NCI-H82 (cell line): Measurements from ENCODE around the gene CDKL4.
"Not testable (repeated sequence)": the region's sequence is repeated elsewhere in the genome, so short reads cannot be mapped to it uniquely, and the experiment has no call there.

ENCODE experiments used
- DNase-seq: peaks from one replicate; lab custom pipeline; 2025; lab: John Stamatoyannopoulos, UW

CDKL4 gene

GRCh38 chr2:39178756-39179155 lies 65.0 kb downstream of the CDKL4 start:
- no peak for DNase-seq

- no peak for DNase-seq
Measured at GRCh38 chr2:39176997-39177396, 66.8 kb downstream of the CDKL4 start.

DNA sequence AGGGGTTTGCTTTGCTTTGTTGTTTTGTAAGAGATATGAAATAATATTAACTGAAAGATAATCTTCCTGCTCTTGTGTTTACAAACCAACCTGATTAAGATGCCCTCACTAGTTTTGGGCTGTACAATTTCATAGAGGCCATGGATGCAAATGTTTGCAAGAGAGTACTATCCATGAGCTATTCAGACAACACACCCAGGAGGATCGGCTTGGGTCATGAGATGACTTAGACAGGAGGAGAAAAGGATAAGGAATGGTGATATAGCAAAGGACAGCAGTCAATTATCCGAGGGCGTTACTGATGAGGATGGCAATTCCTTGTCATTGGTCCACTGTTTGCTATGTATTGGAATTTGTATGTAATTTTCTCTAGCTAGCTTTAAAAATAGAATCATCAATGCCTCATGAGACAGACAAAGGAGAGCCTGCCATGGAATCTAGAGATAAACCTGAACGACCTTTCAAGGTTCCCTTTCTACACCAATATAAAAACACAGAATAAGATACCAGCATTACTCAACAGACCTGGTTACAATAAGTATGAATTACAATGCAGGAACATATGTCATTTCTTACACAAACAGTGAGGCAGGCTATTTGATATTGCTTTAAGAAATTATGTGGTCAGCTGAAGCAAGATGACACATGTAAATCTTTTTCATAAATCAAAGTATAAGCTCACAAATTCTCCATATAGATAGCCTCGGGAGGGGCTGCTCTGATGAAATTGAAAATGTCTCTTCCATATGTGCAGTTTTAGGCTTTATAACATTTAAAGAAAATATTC lies 68.6 kb downstream of the CDKL4 start:
- no peak for DNase-seq

GRCh38 chr2:39174022-39174421 lies 69.7 kb downstream of the CDKL4 start:
- DNase-seq, result no peak

DNA sequence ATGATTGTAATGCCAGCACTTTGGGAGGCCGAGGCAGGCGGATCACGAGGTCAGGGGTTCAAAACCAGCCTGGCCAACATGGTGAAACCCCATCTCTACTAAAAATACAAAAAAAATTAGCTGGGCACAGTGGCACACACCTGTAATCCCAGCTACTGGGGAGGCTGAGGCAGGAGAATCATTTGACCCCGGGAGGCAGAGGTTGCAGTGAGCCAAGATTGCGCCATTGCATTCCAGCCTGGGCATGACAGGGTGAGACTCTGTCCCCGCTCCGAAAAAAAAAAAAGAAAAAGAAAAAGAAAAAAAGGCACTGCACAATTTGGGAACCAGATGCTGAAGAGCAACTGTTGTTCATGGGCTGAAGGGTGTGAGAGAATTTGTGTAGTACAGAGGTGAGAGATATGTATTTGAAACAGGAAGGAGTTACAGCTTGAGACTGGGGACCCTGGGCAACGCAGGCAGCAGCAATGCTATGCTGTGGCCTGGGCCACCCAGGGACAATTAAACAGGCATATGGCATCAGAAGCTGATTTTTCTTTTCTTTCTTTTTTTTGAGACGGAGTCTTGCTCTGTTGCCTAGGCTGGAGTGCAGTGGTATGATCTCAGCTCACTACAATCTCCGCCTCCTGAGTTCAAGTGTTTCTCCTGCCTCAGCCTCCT lies 71.6 kb downstream of the CDKL4 start:
- DNase-seq, result not testable (repeated sequence)

DNA sequence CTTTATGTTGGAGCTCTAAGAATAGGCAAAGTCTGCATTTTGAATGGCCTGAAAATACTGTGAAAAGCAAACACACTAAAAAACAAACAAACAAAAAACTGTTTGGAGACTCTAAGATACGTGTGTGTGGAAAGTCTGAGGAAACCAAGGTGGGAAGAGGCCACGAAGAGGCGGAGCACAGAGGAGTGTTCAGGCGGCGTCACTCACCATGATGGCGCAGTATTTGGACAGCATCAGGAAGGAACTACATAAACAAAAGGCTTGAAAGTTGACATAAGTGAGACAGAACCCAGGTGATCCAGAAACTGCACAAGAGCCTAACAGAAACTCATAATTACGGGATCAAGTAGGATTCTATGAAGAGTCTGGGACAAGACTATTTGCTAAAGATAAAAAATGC lies 72.1 kb downstream of the CDKL4 start:
- no peak for DNase-seq

DNA sequence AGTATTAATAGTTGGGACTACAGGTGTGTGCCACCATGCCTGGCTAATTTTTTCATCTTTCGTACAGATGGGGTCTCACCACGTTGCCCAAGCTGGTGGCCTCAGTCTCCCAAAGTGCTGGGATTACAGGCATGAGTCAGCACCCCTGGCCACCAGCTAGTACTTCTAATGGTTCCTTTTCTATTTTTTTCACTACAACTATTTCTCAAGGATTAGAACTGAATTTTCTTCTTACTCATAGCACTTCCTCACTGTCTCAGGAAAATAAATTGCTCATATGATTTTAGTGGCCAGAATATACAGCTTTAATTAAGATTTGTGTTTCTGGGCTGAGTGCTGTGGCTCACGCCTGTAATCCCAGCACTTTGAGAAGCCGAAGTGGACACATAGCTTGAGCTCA lies 79.7 kb downstream of the CDKL4 start:
- no peak for DNase-seq

- DNase-seq, result no peak
Measured at GRCh38 chr2:39160982-39161381, 82.8 kb downstream of the CDKL4 start.

DNA sequence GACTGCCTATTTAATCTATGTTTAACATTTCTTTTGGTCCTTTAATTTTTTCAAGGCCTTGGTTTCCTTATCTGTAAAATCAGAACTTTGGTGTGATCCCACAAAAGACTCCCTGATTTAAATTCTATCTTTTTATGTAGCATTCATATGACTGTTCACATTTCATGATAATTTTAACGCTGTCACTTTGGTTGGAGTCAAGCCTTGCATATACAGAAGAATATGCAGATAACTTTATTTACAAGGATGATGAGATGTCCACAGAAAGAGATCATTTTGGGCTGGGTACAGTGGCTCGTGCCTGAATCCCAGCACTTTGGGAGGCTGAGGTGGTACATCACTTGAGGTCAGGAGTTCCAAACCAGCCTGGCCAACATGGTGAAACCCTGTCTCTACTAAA lies 84.5 kb downstream of the CDKL4 start:
- DNase-seq, result no peak

DNA sequence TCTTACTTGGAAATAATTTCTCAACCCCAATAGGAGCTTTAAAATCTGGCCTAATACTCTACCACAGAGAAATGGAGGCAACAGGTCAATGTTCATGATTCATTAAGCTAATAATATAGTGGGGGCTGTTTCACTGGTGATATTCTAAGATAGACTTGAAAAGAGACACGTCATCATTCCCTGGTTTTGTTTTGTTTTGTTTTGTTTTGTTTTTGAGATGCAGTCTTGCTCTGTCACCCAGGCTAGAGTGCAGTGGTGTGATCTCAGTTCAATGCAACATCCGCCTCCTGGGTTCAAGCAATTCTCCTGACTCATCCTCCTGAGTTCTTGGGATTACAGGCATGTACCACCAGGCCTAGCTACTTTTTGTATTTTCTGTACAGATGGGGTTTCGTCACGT lies 85.4 kb downstream of the CDKL4 start:
- DNase-seq, result no peak

DNA sequence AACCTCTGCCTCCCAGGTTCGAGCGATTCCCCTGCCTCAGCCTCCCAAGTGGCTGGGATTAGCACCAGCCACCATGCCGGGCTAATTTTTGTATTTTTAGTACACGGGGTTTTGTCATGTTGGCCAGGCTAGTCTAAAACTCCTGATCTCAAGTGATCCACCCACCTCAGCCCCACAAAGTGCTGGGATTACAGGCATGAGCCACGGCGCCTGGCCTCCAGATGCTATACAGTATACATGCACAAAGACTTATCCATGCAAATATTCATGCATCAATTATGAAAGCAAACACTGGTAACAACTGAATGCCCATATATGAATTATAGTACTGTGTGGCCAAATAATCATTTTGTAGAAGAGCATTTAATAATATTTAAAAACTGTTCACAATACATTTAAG lies 86.9 kb downstream of the CDKL4 start:
- DNase-seq, result no peak

GRCh38 chr2:39156107-39156506 lies 87.7 kb downstream of the CDKL4 start:
- DNase-seq, result no peak

GRCh38 chr2:39155573-39155972 lies 88.2 kb downstream of the CDKL4 start:
- DNase-seq, result not testable (repeated sequence)

DNA sequence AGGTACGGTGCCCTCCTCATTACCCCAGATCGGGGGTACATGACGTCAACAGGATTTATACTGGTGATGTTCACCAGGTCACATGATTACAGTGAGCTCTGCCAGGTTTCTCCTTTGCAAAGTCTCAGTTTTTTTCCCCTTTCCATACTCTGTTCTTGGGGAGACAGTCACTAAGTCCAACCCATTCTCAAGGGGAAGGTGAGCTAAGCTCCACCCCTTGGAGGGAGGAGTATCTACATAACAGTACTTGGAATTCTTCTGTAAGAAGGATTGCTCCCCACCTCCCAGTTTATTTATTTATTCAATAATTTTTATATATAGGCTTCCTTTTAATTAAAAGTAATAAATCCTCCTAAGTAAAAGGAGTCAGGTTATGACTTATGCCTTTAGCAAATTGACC lies 88.8 kb downstream of the CDKL4 start:
- no peak for DNase-seq

- DNase-seq, result no peak
Measured at GRCh38 chr2:39153312-39153711, 90.5 kb downstream of the CDKL4 start.

- DNase-seq, result no peak
Measured at GRCh38 chr2:39152504-39152903, 91.3 kb downstream of the CDKL4 start.

DNA sequence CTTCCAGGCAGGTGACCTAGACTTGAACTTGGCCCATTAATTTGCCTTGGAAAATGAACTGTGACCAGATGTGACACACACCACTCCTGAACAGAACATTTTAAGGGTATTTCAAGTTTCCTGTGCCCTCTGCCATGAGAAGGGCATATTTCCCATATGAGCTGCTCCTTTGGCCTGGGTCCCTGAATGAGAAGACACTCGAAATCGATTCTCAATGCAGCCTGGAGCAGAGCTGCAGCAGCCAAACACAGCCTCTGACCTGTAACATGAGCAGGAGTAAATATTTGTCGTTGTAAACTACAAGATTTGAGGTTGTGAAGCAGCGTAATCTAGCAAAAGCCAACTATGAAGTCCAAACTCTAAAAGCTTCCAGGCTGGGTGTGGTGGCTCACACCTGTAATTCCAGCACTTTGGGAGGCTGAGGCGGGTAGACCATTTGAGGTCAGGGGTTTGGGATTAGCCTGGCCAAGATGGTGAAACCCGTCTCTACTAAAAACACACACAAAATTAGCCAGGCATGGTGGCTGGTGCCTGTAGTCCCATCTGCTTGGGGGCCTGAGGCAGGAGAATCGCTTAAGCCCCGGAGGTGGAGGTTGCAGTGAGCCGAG lies 92.8 kb downstream of the CDKL4 start:
- no peak for DNase-seq

GRCh38 chr2:39150102-39150562 lies 93.6 kb downstream of the CDKL4 start:
- DNase-seq, result no peak

DNA sequence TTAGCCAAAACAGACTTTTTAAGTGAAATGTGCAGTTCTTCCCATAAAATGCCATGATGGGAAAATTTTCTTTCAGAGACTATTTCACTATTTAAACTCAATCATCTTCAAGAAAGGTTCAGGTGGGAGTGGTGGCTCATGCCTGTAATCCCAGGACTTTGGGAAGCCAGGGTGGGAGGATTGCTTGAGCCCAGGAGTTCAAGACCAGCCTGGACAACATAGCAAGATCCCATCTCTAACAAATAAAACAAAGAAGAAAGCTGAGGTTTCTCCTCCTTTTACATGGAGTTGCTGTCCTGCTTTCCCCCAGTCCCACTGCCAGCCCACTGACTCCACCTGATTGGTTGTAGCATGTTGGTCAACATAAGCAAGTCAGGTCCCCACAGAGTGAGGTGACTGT lies 97.1 kb downstream of the CDKL4 start:
- DNase-seq, result no peak

GRCh38 chr2:39145906-39146421 lies 97.8 kb downstream of the CDKL4 start:
- DNase-seq, result peak; percentile 21

DNA sequence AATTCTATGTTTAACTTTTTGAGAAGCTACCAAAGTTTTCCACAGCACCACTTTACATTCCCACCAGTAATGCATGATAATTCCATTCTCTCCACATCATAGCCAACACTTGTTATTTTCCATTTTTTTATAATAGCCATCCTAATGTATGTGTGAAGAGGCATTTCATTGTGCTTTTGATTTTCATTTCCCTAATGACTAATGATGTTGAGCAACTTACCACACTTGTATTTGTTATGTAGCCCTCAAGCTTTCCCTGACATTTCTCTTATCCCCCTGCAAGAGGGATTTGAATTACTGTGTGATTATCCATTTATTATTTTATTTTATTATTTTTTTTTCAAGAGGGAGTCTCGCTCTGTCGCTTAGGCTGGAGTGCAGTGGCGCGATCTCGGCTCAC lies 99.4 kb downstream of the CDKL4 start:
- no peak for DNase-seq

DNA sequence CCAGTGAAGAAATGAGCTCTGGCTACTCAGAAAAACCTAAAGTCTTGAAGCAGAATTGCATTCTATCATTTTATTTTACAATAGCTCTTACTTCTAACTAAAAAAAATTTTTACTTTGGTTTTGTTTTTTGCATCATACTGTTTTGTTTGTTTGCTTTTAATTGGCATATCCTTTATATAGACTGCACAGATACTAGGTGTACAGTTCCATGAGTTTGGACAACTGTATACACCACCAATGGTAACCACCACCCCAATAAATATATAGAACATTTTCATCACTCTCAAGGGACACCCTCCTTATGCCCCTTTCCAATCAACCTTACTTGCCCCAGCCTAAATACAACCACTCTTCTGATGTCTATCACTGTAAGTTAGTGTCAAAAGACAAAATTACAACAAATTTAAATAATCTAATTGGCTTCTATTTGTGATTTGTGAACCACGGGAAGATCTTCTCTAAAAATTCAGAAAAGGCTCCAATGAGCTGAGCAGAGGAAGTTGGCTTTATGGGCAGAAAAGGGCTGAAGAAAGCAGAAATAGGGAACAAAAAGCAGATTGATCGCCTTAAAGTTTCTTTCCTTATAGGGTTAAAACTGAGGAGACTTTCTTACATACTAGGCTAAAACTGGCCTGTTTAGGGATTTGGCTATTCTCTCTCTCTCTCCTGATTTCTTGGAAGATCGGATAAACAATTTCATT lies 100.7 kb downstream of the CDKL4 start:
- DNase-seq, result no peak
